ENCODE data around the gene SAYSD1. TPM values are rescaled to one million over a fixed set of nuclear protein-coding genes. Genes with fewer than 3 reads are reported as not detected.
"Not testable (repeated sequence)": the region's sequence is repeated elsewhere in the genome, so short reads cannot be mapped to it uniquely, and the experiment has no call there.

Gene SAYSD1
- total and polyA plus RNA-seq, 9 of the 15 experiments (the other 6 are each of a cell fraction or from before 2014, with no cell fraction given) = 3.5 to 19.1 (median 12.4) TPM

DNA sequence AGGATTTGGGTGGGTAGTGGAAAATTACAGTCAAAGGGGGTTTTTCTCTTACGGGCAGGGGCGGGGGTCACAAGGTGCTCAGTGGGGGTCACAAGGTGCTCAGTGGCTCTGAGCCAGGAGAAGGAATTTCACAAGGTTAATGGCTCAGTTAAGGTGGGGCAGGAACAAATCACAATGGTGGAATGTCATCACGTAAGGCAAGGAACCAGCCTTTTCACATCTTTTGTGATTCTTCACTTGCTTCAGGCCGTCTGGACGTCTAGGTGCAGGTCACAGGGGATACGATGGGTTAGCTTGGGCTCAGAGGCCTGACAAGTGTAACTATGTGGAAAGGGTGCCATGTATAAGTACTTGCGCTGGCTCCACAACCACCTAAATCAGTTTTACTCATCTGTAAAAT is 21.2 kb upstream of the SAYSD1 start:
- H3K9me1 ChIP-seq (ENCODE audit: control insufficient read depth, insufficient read depth, low read length); H3K4me1 ChIP-seq (replicated peaks in 1 of 2; ENCODE audit: control insufficient read depth in 2 of 2, insufficient read depth in 2 of 2, low read length in 2 of 2); H3K9ac ChIP-seq (ENCODE audit: insufficient read depth in 1 of 2, low read depth in 2 of 2, low read length in 2 of 2); BruUV-seq (replicated peaks); ATAC-seq; H2AFZ ChIP-seq (ENCODE audit: low read depth, low read length); H4K20me1 ChIP-seq (replicated peaks; ENCODE audit: control insufficient read depth, insufficient read depth, low read length); DNase-seq (ENCODE audit: extremely low read depth in 1 of 4, low spot score in 3 of 4); H3K4me2 ChIP-seq (ENCODE audit: insufficient read depth, low read length); intact Hi-C loops (cut with micrococcal nuclease); CTCF ChIA-PET (ENCODE audit: low intra/inter-chr PET ratio); POLR2A ChIA-PET; H3K79me2 ChIP-seq (ENCODE audit: control insufficient read depth, insufficient read depth, low read length); H3K9me3 ChIP-seq (replicated peaks; ENCODE audit: control insufficient read depth, insufficient read depth, low read depth, low read length); H3K4me3 ChIP-seq; FAIRE-seq; in situ Hi-C loops (cut with MboI); H3K27ac ChIP-seq (ENCODE audit: extremely low read depth, low read depth, low read length); H3K36me3 ChIP-seq (ENCODE audit: control insufficient read depth, insufficient read depth, low read length): not testable (repeated sequence)
- WGBS (ENCODE audit: insufficient coverage, low coverage, missing lambda C conversion rate) = 2% methylated on average over 7 of the region's 7 CpGs
- H3K27me3 ChIP-seq (ENCODE audit: control insufficient read depth in 2 of 2, insufficient read depth in 2 of 2, low read length in 2 of 2) = peaks cover 2 to 12% of the 10 kb centered on the region in 2 experiments; a peak in 2 of 5 replicates

DNA sequence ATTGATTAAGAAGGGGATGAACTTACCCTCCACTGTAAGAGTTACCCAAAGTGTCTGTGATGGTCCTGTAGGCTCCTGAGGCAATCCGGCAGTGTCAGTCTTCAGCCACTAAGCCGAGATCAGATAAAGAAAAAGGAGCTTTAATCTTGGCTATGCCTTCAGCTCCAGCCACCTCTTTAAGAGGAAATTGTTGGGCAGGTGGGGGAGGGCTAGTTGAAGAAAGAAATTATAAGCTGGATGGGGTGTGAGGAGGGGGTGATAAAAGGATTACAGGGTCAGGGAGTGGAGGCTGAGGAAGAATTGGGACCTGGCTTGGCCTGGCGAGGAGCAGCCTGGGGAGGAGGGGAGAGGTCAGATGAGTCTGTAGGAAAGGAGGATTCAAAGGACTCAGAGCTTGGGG is 19.8 kb upstream of the SAYSD1 start:
- H3K4me3 ChIP-seq; DNase-seq (ENCODE audit: extremely low read depth in 1 of 4, low spot score in 3 of 4); H3K27me3 ChIP-seq (ENCODE audit: control insufficient read depth in 2 of 2, insufficient read depth in 2 of 2, low read length in 2 of 2); H3K27ac ChIP-seq (ENCODE audit: extremely low read depth, low read depth, low read length); H2AFZ ChIP-seq (ENCODE audit: low read depth, low read length); H3K9me1 ChIP-seq (ENCODE audit: control insufficient read depth, insufficient read depth, low read length); ATAC-seq; H3K4me1 ChIP-seq (replicated peaks in 1 of 2; ENCODE audit: control insufficient read depth in 2 of 2, insufficient read depth in 2 of 2, low read length in 2 of 2); H4K20me1 ChIP-seq (replicated peaks; ENCODE audit: control insufficient read depth, insufficient read depth, low read length); H3K79me2 ChIP-seq (ENCODE audit: control insufficient read depth, insufficient read depth, low read length); in situ Hi-C loops (cut with MboI); FAIRE-seq; CTCF ChIA-PET (ENCODE audit: low intra/inter-chr PET ratio); intact Hi-C loops (cut with micrococcal nuclease); H3K9me3 ChIP-seq (replicated peaks; ENCODE audit: control insufficient read depth, insufficient read depth, low read depth, low read length); H3K4me2 ChIP-seq (ENCODE audit: insufficient read depth, low read length); H3K36me3 ChIP-seq (ENCODE audit: control insufficient read depth, insufficient read depth, low read length); BruUV-seq (replicated peaks); H3K9ac ChIP-seq (ENCODE audit: insufficient read depth in 1 of 2, low read depth in 2 of 2, low read length in 2 of 2): not testable (repeated sequence)
- WGBS (ENCODE audit: insufficient coverage, low coverage, missing lambda C conversion rate) = 0% methylated on average over 3 of the region's 3 CpGs
- POLR2A ChIA-PET = interaction anchor here (1.5 kb wide), 1 partner anchor 20 kb away, joined by 4 read pairs; the partner anchor contains the start of gene SAYSD1
